ENCODE measurements around the gene SLC35G2.
"Not testable (repeated sequence)": the region's sequence is repeated elsewhere in the genome, so short reads cannot be mapped to it uniquely, and the experiment has no call there.

The SLC35G2 gene

GRCh38 chr3:136818769-136819391 is at the start of gene SLC35G2:
SLC35G2 (plus strand) TSS chr3:136819126; CDS start chr3:136854461, 35,335 bp downstream.
- no peak for DNase-seq (ENCODE audit: low read depth)

GRCh38 chr3:136772709-136773108 is 46.2 kb upstream of the SLC35G2 start:
- DNase-seq (ENCODE audit: low read depth) = no peak

DNA sequence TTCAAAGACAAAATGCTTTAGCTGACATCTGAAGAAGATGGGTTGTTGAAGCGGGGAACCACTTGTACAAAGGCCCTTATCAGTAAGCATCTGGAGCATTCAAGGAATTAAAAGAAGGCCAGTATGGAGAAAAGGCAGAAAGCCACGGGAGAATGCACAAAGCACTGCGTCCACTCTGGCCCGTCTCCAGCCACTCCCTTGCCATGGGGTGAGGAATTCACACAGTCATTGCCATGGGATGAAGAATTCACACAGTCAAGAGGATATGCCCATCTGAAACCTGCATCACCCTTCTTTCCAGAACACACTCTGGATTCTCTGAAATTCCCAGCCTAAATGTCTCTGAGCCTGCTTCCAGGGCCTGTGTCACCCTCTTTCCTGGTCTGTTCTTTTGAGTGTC is 40.1 kb upstream of the SLC35G2 start:
- DNase-seq (ENCODE audit: low read depth) = no peak

- no peak for DNase-seq (ENCODE audit: low read depth)
Measured at GRCh38 chr3:136780741-136781140, 38.2 kb upstream of the SLC35G2 start.

- no peak for DNase-seq (ENCODE audit: low read depth)
Measured at GRCh38 chr3:136783708-136784191, 35.2 kb upstream of the SLC35G2 start.

GRCh38 chr3:136787349-136787748 is 31.6 kb upstream of the SLC35G2 start:
- DNase-seq (ENCODE audit: low read depth) = no peak

- no peak for DNase-seq (ENCODE audit: low read depth)
Measured at GRCh38 chr3:136788154-136788553, 30.8 kb upstream of the SLC35G2 start.

DNA sequence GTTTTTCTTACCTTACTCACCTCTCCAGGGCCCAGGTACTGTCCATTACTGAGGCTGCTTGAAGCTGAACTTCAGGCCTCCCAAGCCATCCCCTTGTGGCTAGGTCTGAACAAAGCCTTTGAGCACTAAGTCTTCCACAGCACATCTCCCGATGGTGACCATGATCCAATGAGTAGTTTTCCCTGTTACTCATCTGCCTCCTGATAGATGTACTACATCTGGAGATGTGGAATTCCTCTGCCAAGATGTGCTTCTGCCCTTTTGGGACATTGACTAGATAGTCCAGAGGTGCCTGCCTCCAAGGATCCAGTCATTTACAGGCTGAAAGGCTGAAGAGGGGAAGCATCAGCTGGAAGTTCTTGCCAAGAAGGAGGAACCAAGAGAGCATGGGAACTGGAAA is 28.9 kb upstream of the SLC35G2 start:
- DNase-seq (ENCODE audit: low read depth) = no peak

DNA sequence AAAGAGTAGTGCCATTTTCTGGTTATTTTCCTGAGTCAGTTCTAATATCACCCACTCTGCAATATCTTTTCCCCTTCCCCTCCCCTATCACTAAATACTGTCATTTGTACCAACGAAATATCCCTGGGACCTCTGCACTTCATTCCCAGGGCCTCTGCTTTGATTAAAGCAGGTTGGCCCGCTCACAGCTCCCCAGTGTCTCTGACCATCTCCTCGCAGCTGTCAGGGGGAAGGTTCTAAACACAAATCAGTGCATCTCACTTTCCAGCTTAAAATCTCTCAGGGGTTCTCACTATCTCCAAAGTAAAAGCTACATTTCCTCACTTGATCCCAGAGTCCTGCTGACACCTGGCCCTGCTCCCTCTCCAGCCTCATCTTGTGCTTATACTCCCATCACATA is 28.1 kb upstream of the SLC35G2 start:
- DNase-seq (ENCODE audit: low read depth) = no peak

DNA sequence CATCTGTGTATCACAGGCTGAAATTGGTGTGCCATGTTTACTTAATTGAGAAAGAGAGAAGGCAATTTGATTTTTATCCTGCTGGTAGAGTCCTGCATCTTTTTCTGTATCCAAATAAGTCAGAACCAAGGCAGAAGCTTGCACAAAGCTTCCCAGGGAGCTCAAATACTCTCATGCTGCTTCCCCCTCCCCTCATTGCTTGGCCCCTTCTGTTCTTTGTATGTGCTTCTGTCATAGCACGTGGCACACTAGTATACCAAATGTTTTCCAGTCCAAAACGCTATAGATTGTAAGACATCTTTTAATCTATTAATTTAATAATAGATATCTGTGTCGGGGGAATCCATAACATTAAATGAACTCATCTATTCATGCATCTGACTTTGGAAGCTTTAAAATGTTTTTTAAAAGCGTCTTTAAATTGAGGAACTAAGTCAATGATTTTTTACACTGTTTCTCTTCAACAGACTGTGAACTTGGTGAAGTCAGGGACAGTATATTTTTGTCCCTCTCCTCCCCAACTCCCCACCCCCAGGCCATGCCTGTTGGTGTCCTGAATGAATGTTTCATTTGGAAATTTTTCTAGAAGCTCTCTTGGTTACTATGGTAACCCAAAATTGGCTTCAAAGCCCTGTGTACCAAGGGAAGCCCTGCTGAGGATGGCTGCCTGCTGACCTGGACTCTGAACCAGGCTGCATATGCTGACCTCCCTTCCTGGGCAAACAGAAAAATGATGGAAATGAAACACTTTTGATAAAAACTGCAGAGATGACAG is 26.2 kb upstream of the SLC35G2 start:
- DNase-seq (ENCODE audit: low read depth) = no peak

- not testable (repeated sequence) for DNase-seq (ENCODE audit: low read depth)
Measured at GRCh38 chr3:136801146-136801545, 17.8 kb upstream of the SLC35G2 start.

DNA sequence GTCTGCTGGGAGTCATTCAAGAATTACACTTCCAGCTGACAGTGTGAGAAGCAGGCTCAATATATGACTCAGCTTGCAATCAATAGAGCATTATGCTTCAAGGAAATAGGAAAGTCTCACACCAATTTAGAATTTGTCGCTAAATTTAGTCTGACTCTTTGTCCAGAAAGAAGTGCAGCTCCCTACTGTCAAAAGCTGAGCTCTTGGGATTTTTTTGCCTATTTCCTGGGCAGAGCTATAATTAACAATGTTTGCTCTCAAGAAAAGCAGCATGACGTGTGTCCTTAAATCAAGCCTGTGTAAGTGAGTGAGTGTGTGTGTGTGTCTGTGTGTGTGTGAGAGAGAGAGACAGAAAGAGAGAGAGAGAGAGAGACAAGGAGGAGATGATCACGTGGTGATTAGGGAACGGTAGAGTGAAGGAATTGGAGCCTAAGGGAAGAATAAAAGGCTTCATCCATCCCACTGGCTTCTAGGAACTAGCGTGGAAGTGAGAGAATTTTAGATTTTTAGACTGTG is 16.4 kb upstream of the SLC35G2 start:
- no peak for DNase-seq (ENCODE audit: low read depth)

DNA sequence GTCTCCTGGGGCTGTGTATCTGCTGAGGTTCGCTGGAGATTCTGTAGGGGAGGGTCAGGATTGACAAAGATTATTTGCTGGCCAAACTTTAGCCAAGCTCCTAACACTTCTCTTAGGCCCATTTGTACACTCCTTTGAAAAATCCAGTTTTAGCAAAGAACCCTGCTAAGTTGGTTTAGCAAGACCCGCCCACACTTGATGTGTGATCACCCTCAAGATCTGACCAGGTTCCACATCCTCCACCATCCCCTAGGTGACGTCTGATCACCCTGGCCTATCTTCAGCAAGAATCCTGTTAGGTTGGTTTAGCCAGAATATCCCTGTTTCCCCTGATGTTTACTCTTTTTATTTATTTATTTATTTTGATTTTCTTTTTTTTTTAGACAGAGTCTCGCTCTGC is 14.8 kb upstream of the SLC35G2 start:
- no peak for DNase-seq (ENCODE audit: low read depth)

DNA sequence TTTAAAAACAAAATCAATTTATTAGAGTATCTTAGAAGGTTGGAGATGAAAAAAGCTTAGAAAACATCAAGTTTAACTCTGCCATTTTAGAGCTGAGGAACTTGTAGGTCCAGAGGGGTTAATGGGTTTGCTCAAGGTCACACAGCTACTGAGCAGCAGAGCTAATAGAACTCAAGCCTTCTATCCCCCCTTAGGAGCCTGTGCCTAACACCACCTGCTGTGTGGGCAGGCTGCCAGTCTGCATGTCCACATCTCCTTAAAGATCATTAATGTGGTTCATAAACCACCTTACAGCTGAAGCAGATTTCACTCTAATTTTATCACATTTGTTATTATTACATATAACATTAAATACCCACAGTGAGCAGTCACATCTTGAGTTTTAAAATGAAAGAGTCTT is 14.1 kb upstream of the SLC35G2 start:
- no peak for DNase-seq (ENCODE audit: low read depth)

GRCh38 chr3:136805795-136806194 is 13.1 kb upstream of the SLC35G2 start:
- DNase-seq (ENCODE audit: low read depth) = no peak

DNA sequence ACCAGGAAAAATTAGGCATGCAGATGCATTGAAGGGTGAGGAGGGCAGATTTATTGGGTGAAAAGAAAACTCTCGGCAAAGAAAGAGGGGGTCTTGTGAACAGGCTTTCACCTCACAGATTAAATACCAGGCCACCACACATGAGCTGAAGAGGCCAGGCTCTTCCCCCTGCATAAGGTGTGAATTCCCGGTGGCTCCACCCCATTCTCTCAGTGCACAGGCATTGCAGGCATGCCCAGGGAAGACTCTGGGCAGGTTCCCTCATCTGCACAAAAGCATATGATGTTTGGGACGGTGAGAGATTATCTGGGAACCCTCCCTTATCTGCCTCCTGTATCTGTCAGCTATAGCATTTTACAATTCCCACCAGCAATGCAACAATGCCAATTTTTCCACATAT is 7.2 kb upstream of the SLC35G2 start:
- no peak for DNase-seq (ENCODE audit: low read depth)

- no peak for DNase-seq (ENCODE audit: low read depth)
Measured at GRCh38 chr3:136817448-136817847, 1.5 kb upstream of the SLC35G2 start.

- DNase-seq (ENCODE audit: low read depth) = peak; percentile 65
Measured at GRCh38 chr3:136818191-136818768, 646 bp upstream of the SLC35G2 start.

- DNase-seq (ENCODE audit: low read depth) = no peak
Measured at GRCh38 chr3:136819392-136819730, 435 bp downstream of the SLC35G2 start.

DNA sequence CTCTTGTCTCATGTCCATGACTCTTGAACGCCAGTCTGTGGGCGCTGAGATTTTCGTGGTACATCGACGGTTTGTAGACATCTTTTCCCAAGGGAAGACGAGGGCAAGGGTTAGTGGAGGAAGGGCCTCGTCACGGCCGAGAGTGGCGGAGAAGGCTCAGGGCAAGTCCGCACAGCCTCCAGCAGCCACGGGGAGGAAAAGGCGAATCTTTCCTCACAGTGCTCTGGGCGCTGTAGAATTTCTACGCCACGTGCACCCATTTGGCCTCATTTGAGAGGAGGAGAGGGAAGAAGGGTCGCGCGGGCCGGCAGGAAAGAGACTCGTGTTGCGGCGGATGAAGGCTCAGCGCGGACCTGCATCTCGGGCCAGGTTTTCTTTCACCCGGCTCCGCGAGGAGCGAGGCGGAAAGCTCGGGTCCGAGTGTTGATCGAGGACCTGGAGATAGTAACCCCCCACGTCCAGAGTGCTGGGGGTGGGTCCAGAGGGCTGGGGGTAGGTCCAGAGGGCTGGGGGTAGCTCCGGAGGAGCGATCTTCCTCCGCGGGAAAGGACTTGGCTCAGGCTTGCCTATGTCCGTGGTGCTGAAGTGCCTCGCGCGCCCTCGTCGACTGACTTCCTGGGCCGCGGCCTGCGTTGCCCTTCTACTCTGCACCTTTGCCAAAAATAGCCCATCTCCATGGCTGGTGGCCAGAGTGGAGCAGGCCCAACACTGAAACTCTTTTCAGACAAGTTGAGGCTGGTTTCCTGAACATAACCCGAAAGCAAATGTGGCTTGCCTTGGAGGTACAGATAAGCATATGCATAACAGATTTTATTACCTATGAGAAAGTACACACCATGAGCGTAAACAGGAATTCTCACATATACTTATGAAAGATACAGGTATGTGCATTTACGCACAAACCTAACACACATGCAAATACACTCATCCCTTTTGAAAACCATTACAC is 1.1 kb downstream of the SLC35G2 start:
- no peak for DNase-seq (ENCODE audit: low read depth)

- DNase-seq (ENCODE audit: low read depth) = no peak
Measured at GRCh38 chr3:136831461-136831860, 12.5 kb downstream of the SLC35G2 start.
